ENCODE measurements around the gene SORCS2. TPM values are rescaled to one million over a fixed set of nuclear protein-coding genes. Genes with fewer than 3 reads are reported as not detected.

Gene SORCS2
- total RNA-seq, 1 donor from 2014 or later, result 13.8 TPM

GRCh38 chr4:7348946-7349900, 156.9 kb downstream of the SORCS2 start:
- no peaks in the 10 kb centered on the region for H3K36me3 ChIP-seq (ENCODE audit: insufficient read depth, low read length)
- no peak overlapping the region for H3K27ac Mint-ChIP-seq (ENCODE audit: unreplicated experiment)
- H3K4me3 Mint-ChIP-seq (ENCODE audit: unreplicated experiment), result no peak overlapping the region
- no peak overlapping the region for H2AFZ ChIP-seq (ENCODE audit: low read depth, low read length)
- H3K4me3 ChIP-seq (ENCODE audit: insufficient read depth, low read depth, low read length), result no peak overlapping the region
- peaks cover 27% of the 10 kb centered on the region for H4K20me1 ChIP-seq (ENCODE audit: insufficient read depth, low read length)
- TF ChIP-seq, protein P1, sequence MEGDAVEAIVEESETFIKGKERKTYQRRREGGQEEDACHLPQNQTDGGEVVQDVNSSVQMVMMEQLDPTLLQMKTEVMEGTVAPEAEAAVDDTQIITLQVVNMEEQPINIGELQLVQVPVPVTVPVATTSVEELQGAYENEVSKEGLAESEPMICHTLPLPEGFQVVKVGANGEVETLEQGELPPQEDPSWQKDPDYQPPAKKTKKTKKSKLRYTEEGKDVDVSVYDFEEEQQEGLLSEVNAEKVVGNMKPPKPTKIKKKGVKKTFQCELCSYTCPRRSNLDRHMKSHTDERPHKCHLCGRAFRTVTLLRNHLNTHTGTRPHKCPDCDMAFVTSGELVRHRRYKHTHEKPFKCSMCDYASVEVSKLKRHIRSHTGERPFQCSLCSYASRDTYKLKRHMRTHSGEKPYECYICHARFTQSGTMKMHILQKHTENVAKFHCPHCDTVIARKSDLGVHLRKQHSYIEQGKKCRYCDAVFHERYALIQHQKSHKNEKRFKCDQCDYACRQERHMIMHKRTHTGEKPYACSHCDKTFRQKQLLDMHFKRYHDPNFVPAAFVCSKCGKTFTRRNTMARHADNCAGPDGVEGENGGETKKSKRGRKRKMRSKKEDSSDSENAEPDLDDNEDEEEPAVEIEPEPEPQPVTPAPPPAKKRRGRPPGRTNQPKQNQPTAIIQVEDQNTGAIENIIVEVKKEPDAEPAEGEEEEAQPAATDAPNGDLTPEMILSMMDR (IDR thresholded peaks at IDR 0.05; ENCODE audit: insufficient read depth, low read depth, low read length), result no peak
- TF ChIP-seq EZH2 (IDR thresholded peaks at IDR 0.05; ENCODE audit: insufficient read depth, low read length), result no peak
- H3K79me2 ChIP-seq (ENCODE audit: insufficient read depth, low read length), result no peaks in the 10 kb centered on the region
- DNase-seq (ENCODE audit: low read depth) (no peak), FAIRE-seq (no peak)
- peaks cover 16% of the 10 kb centered on the region for H3K4me1 ChIP-seq (ENCODE audit: insufficient read depth, low read length)
- no peaks in the 10 kb centered on the region for H3K9me3 ChIP-seq (ENCODE audit: insufficient read depth, low read depth, low read length)
- peaks cover 36% of the 10 kb centered on the region for H3K27me3 Mint-ChIP-seq (ENCODE audit: low read depth, unreplicated experiment)
- peaks cover 9% of the 10 kb centered on the region for H3K9me3 Mint-ChIP-seq (ENCODE audit: unreplicated experiment)
- H3K36me3 Mint-ChIP-seq (ENCODE audit: low read depth, unreplicated experiment), result peaks cover 3% of the 10 kb centered on the region
- no peak overlapping the region for H3K27ac ChIP-seq (ENCODE audit: low read depth, low read length)
- no peak overlapping the region for H3K4me2 ChIP-seq (ENCODE audit: low read length)
- peaks cover 18% of the 10 kb centered on the region for H3K4me1 Mint-ChIP-seq (ENCODE audit: low read depth, unreplicated experiment)
- H3K27me3 ChIP-seq (ENCODE audit: insufficient read depth, low read length), result peaks cover 12% of the 10 kb centered on the region
- H3K9ac ChIP-seq (ENCODE audit: low read length), result no peak overlapping the region

DNA sequence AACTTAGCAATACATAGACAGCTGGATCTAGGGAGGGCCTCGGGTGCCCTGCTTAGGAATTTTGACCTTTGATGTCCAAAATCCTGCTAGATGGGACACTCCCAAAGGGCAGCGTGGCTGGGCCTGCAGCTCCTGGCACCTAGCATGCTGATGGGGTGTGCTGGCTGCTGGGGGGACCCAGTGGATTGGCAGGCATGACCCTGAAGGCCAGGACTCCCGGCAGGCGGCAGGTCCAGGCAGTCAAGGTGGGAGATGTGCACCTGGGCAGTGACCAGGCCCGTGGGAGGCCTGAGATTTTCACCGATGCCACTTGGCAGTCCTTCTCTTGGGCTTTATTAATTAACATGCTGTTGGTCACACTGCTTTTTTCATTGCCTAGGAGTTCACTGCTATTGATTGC, 158.1 kb downstream of the SORCS2 start:
- no peaks in the 10 kb centered on the region for H3K36me3 ChIP-seq (ENCODE audit: insufficient read depth, low read length)
- H3K9me3 Mint-ChIP-seq (ENCODE audit: unreplicated experiment), result peaks cover 9% of the 10 kb centered on the region
- H3K9ac ChIP-seq (ENCODE audit: low read length), result no peak overlapping the region
- H3K4me1 Mint-ChIP-seq (ENCODE audit: low read depth, unreplicated experiment), result peaks cover 8% of the 10 kb centered on the region
- TF ChIP-seq, protein P1 (IDR thresholded peaks at IDR 0.05; ENCODE audit: insufficient read depth, low read depth, low read length), result no peak
- TF ChIP-seq EZH2 (IDR thresholded peaks at IDR 0.05; ENCODE audit: insufficient read depth, low read length), result no peak
- no peak overlapping the region for H3K4me2 ChIP-seq (ENCODE audit: low read length)
- FAIRE-seq (no peak), DNase-seq (ENCODE audit: low read depth) (no peak)
- H3K27ac ChIP-seq (ENCODE audit: low read depth, low read length), result no peak overlapping the region
- peaks cover 24% of the 10 kb centered on the region for H4K20me1 ChIP-seq (ENCODE audit: insufficient read depth, low read length)
- H3K27ac Mint-ChIP-seq (ENCODE audit: unreplicated experiment), result no peak overlapping the region
- no peak overlapping the region for H2AFZ ChIP-seq (ENCODE audit: low read depth, low read length)
- H3K27me3 Mint-ChIP-seq (ENCODE audit: low read depth, unreplicated experiment), result peaks cover 36% of the 10 kb centered on the region
- H3K79me2 ChIP-seq (ENCODE audit: insufficient read depth, low read length), result no peaks in the 10 kb centered on the region
- peaks cover 11% of the 10 kb centered on the region for H3K4me1 ChIP-seq (ENCODE audit: insufficient read depth, low read length)
- H3K36me3 Mint-ChIP-seq (ENCODE audit: low read depth, unreplicated experiment), result peaks cover 3% of the 10 kb centered on the region
- no peak overlapping the region for H3K4me3 ChIP-seq (ENCODE audit: insufficient read depth, low read depth, low read length)
- H3K27me3 ChIP-seq (ENCODE audit: insufficient read depth, low read length), result peaks cover 12% of the 10 kb centered on the region
- H3K9me3 ChIP-seq (ENCODE audit: insufficient read depth, low read depth, low read length), result no peaks in the 10 kb centered on the region
- no peak overlapping the region for H3K4me3 Mint-ChIP-seq (ENCODE audit: unreplicated experiment)

DNA sequence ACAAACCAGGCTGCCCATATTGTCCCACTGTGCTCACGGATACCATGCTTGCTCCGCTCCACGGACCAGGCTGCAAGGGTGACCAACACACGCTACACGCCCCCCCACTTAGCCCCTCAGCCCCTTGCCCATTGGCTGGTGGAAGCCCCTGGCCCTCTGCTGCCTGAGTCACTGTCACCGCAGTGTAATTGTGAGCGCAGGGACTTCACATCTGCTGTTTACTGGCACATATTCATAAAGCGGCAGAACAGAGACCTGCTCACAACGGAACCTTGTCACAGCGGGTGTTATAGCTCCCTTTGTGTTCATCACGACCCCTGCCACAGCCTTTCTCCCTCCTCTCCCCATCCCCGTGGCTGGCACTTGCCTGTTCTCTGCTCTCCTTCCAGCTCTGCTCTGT, 158.7 kb downstream of the SORCS2 start:
- Mint-ChIP-seq H3K4me1 (ENCODE audit: low read depth, unreplicated experiment) (peaks cover 6% of the 10 kb centered on the region), H3K27ac (ENCODE audit: unreplicated experiment) (no peak overlapping the region), H3K4me3 (ENCODE audit: unreplicated experiment) (no peak overlapping the region), H3K27me3 (ENCODE audit: low read depth, unreplicated experiment) (peaks cover 32% of the 10 kb centered on the region), H3K36me3 (ENCODE audit: low read depth, unreplicated experiment) (peaks cover 3% of the 10 kb centered on the region), H3K9me3 (ENCODE audit: unreplicated experiment) (peaks cover 6% of the 10 kb centered on the region)
- Histone ChIP-seq H3K4me3 (ENCODE audit: insufficient read depth, low read depth, low read length) (no peak overlapping the region), H3K27ac (ENCODE audit: low read depth, low read length) (no peak overlapping the region), H3K9ac (ENCODE audit: low read length) (no peak overlapping the region), H3K27me3 (ENCODE audit: insufficient read depth, low read length) (peaks cover 12% of the 10 kb centered on the region), H3K79me2 (ENCODE audit: insufficient read depth, low read length) (no peaks in the 10 kb centered on the region), H3K36me3 (ENCODE audit: insufficient read depth, low read length) (no peaks in the 10 kb centered on the region), H3K4me1 (ENCODE audit: insufficient read depth, low read length) (peaks cover 12% of the 10 kb centered on the region), H4K20me1 (ENCODE audit: insufficient read depth, low read length) (peaks cover 27% of the 10 kb centered on the region), H3K9me3 (ENCODE audit: insufficient read depth, low read depth, low read length) (no peaks in the 10 kb centered on the region), H2AFZ (ENCODE audit: low read depth, low read length) (no peak overlapping the region), H3K4me2 (ENCODE audit: low read length) (no peak overlapping the region)
- no peak for DNase-seq (ENCODE audit: low read depth)
- no peak for FAIRE-seq
- TF ChIP-seq, protein P1 (IDR thresholded peaks at IDR 0.05; ENCODE audit: insufficient read depth, low read depth, low read length), result no peak
- TF ChIP-seq EZH2 (IDR thresholded peaks at IDR 0.05; ENCODE audit: insufficient read depth, low read length), result no peak

All from astrocyte (in vitro differentiated cells and primary cell).